Osteoblast (primary cell): Measurements from ENCODE around the gene SGK1. TPM values are rescaled to one million over a fixed set of nuclear protein-coding genes. Genes with fewer than 3 reads are reported as not detected.
A peak's percentile ranks its signal among the peaks of the same experiment; 100 is the strongest.

Source experiments
- DNase-seq: peaks from one replicate; pipeline ENCODE4 v3.0.0; 2011; ENCODE audit warnings: low spot score, mixed read lengths; ENCODE audit not compliant: insufficient read length; ENCODE audit errors: missing footprints
- H2AFZ ChIP-seq: 2 replicates; pipeline ENCODE4 v1.6.0; 2011; ENCODE audit warnings: mild to moderate bottlenecking, low read length
- H3K27ac ChIP-seq: 2 replicates; pipeline ENCODE4 v1.5.1; 2011; ENCODE audit warnings: mild to moderate bottlenecking, low read depth, low read length, moderate library complexity
- H3K27me3 ChIP-seq: 2 replicates; pipeline ENCODE4 v1.6.0; 2012; ENCODE audit warnings: mild to moderate bottlenecking, control low read depth, inconsistent platforms, low read length, moderate library complexity; ENCODE audit not compliant: insufficient read depth
- H3K36me3 ChIP-seq: 2 replicates; pipeline ENCODE4 v1.5.1; 2011; ENCODE audit warnings: mild to moderate bottlenecking, low read length, control low read depth, moderate library complexity; ENCODE audit not compliant: insufficient read depth
- H3K4me1 ChIP-seq: 2 replicates; pipeline ENCODE4 v1.5.1; 2011; ENCODE audit warnings: mild to moderate bottlenecking, low read length, control low read depth, moderate library complexity; ENCODE audit not compliant: insufficient read depth
- H3K4me2 ChIP-seq: 2 replicates; pipeline ENCODE4 v1.6.0; 2011; ENCODE audit warnings: mild to moderate bottlenecking, low read length; ENCODE audit not compliant: insufficient read depth
- H3K4me3 ChIP-seq: fragments of 200-600 bp; sonication (generic); 3 replicates; pipeline ENCODE4 v1.5.1; 2012; ENCODE audit warnings: mild to moderate bottlenecking, low read length, inconsistent platforms; ENCODE audit not compliant: insufficient read depth
- H3K79me2 ChIP-seq: 2 replicates; pipeline ENCODE4 v1.6.0; 2012; ENCODE audit warnings: mild to moderate bottlenecking, low read length, control low read depth, inconsistent platforms; ENCODE audit not compliant: insufficient read depth
- H3K9me3 ChIP-seq: 2 replicates; pipeline ENCODE4 v1.5.1; 2011; ENCODE audit warnings: low read depth, low read length, control low read depth
- H4K20me1 ChIP-seq: 2 replicates; pipeline ENCODE4 v1.6.0; 2012; ENCODE audit warnings: mild to moderate bottlenecking, low read length, control low read depth; ENCODE audit not compliant: insufficient read depth
- total RNA-seq: library from RNA; depleted of rRNA; stranded (reverse); fragments of >200 nt; gene quantifications from 2 replicates; pipeline ENCODE4 v1.2.3, GENCODE V29; 2012
- TF ChIP-seq, protein P1 (sequence below): IDR thresholded peaks from 2 replicates; pipeline ENCODE4 v1.5.1; 2011; ENCODE audit warnings: mild to moderate bottlenecking, low read depth, low read length, moderate library complexity; ENCODE audit errors: extremely low read depth

SGK1 gene
- total RNA-seq, 1 donor: 91.6 TPM

- no peak overlapping the region for H2AFZ ChIP-seq
- H3K79me2 ChIP-seq: no peaks in the 10 kb centered on the region
- TF ChIP-seq, protein P1, sequence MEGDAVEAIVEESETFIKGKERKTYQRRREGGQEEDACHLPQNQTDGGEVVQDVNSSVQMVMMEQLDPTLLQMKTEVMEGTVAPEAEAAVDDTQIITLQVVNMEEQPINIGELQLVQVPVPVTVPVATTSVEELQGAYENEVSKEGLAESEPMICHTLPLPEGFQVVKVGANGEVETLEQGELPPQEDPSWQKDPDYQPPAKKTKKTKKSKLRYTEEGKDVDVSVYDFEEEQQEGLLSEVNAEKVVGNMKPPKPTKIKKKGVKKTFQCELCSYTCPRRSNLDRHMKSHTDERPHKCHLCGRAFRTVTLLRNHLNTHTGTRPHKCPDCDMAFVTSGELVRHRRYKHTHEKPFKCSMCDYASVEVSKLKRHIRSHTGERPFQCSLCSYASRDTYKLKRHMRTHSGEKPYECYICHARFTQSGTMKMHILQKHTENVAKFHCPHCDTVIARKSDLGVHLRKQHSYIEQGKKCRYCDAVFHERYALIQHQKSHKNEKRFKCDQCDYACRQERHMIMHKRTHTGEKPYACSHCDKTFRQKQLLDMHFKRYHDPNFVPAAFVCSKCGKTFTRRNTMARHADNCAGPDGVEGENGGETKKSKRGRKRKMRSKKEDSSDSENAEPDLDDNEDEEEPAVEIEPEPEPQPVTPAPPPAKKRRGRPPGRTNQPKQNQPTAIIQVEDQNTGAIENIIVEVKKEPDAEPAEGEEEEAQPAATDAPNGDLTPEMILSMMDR: no peak
- H3K4me1 ChIP-seq: peaks cover 18% of the 10 kb centered on the region
- no peak overlapping the region for H3K4me3 ChIP-seq
- no peaks in the 10 kb centered on the region for H3K27me3 ChIP-seq
- no peaks in the 10 kb centered on the region for H3K36me3 ChIP-seq
- H3K4me2 ChIP-seq: no peak overlapping the region
- H3K27ac ChIP-seq: no peak overlapping the region
- no peak for DNase-seq
- H4K20me1 ChIP-seq: no peaks in the 10 kb centered on the region
- H3K9me3 ChIP-seq: no peaks in the 10 kb centered on the region
Measured at GRCh38 chr6:134196568-134197193, 121.2 kb downstream of the SGK1 start.

- Histone ChIP-seq H3K36me3 (no peaks in the 10 kb centered on the region), H3K4me2 (peak overlapping the region; percentile 64), H3K9me3 (no peaks in the 10 kb centered on the region), H3K4me3 (no peak overlapping the region), H3K27ac (peak overlapping the region; percentile 62), H3K27me3 (no peaks in the 10 kb centered on the region), H3K79me2 (no peaks in the 10 kb centered on the region), H4K20me1 (no peaks in the 10 kb centered on the region), H2AFZ (no peak overlapping the region), H3K4me1 (peaks cover 18% of the 10 kb centered on the region)
- DNase-seq: no peak
- TF ChIP-seq, protein P1: no peak
Measured at GRCh38 chr6:134195985-134196384, 121.9 kb downstream of the SGK1 start.

DNA sequence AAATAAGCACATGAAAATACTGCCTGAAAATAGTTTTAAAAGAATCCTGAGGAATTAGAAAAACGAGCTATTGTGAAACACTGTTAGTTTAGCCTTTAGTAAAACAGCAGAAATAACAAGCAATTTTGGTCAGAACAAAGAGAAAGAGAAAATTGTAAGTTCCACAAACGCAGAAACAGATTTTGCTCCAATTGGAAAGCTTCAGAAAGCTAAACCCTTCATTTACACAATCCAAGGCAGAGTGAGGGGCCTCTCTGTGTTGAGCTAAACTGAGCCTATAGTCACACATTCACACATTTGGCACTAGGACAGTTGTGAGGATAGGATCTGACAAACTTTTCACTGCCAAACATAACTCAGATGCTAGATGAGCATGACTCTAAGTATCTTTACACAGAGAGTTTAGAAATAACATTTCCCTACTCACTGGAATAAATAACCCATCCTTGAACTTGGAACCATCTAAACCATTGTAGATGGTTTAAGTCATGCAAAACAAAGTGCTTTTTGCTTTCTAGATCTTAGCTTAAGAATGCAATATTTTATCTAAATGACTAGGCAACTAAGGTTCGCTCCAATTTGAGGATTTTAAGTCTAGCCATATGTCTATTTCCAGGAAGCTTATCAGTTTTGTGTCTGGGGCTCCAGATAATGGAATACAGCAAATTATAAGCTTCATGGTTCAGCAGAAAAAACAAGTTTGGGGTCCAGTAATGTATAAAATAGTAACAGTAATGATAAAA is 122.6 kb downstream of the SGK1 start:
- H3K79me2 ChIP-seq: no peaks in the 10 kb centered on the region
- peak overlapping the region; percentile 9 for H3K4me3 ChIP-seq
- H4K20me1 ChIP-seq: no peaks in the 10 kb centered on the region
- peak overlapping the region; percentile 64 for H3K4me2 ChIP-seq
- H3K4me1 ChIP-seq: peaks cover 18% of the 10 kb centered on the region
- H3K9me3 ChIP-seq: no peaks in the 10 kb centered on the region
- peak overlapping the region; percentile 55 for H2AFZ ChIP-seq
- H3K27me3 ChIP-seq: no peaks in the 10 kb centered on the region
- peak overlapping the region; percentile 62 for H3K27ac ChIP-seq
- no peaks in the 10 kb centered on the region for H3K36me3 ChIP-seq
- TF ChIP-seq, protein P1: no peak
- peak; percentile 78 for DNase-seq
